HCT116 (cell line): ENCODE results near the gene MBOAT1. TPM values are rescaled to one million over a fixed set of nuclear protein-coding genes. Genes with fewer than 3 reads are reported as not detected.

ENCODE experiments used
- ATAC-seq: fragments of 200-7000 bp; cut with Tn5 transposase; 2 replicates; pipeline ENCODE4 v1.9.1; 2020; ENCODE audit warnings: mild to moderate bottlenecking, moderate library complexity
- BruUV-seq: library from RNA; stranded (reverse); fragments of 400-500 nt; replicated peaks from 2 replicates; lab custom pipeline; 2021; lab: Mats Ljungman, UMichigan
- CTCF ChIA-PET: fragments of 300-600 bp; sonication (Branson Sonifier 250); formaldehyde crosslinking; loops from one replicate; lab custom pipeline; 2021; ENCODE audit warnings: antibody characterized with exemption; lab: Charles Lee
- POLR2A ChIA-PET: fragments of 300-600, 350-600 bp; sonication (Branson Sonifier 250); formaldehyde crosslinking; loops from one replicate; lab custom pipeline; 2021; ENCODE audit warnings: antibody characterized with exemption; lab: Charles Lee
- RAD21 ChIA-PET, 2 experiments: fragments of 300-600 bp; sonication (Branson Sonifier 250); formaldehyde crosslinking; loops; one replicate each; lab custom pipeline; 2023; ENCODE audit warnings: low total read pairs in 2 of 2; ENCODE audit not compliant: uncharacterized antibody in 2 of 2, unreplicated experiment in 2 of 2, low non-redundant PET in 1 of 2; lab: Charles Lee
- DNase-seq: peaks from one replicate; pipeline ENCODE4 v3.0.0-alpha.2; 2010; ENCODE audit warnings: low read depth, low spot score
- H2AFZ ChIP-seq: fragments of 200-600 bp; shearing (Covaris generic), sonication (generic); 2 replicates; pipeline ENCODE4 v1.6.1; 2017; ENCODE audit warnings: low read depth, mixed run types, mixed read lengths, antibody characterized with exemption, low read length; ENCODE audit not compliant: poor library complexity, severe bottlenecking
- H3K27ac ChIP-seq: 2 replicates; pipeline ENCODE4 v1.5.1; 2012; ENCODE audit warnings: low read depth, low read length
- H3K27me3 ChIP-seq: fragments of 200-600 bp; sonication (generic); 2 replicates; pipeline ENCODE4 v1.6.1; 2016; ENCODE audit warnings: mixed run types, low read length, mixed read lengths; ENCODE audit not compliant: insufficient read depth
- H3K36me3 ChIP-seq, 2 experiments: fragments of 200-500 bp in 1 of 2; fragments of 200-600 bp in 1 of 2; sonication (Bioruptor generic) in 1 of 2; sonication (generic) in 1 of 2; 2 replicates each; pipeline versions ENCODE4 v1.5.1 to v1.6.1; 2014 to 2016; ENCODE audit warnings: low read length in 2 of 2, inconsistent platforms in 1 of 2, mixed read lengths in 1 of 2, mixed run types in 1 of 2; ENCODE audit not compliant: insufficient read depth in 2 of 2, control insufficient read depth in 1 of 2
- H3K4me1 ChIP-seq, 2 experiments: fragments of 200-600 bp in 1 of 2; sonication (generic) in 1 of 2; 2 replicates each; pipeline versions ENCODE4 v1.5.1 to v1.6.1; 2012 to 2017; ENCODE audit warnings: low read length in 2 of 2, inconsistent platforms in 1 of 2, mild to moderate bottlenecking in 1 of 2, mixed read lengths in 1 of 2, mixed run types in 1 of 2, moderate library complexity in 1 of 2; ENCODE audit not compliant: insufficient read depth in 2 of 2, control insufficient read depth in 1 of 2
- H3K4me2 ChIP-seq: fragments of 200-600 bp; sonication (generic); 2 replicates; pipeline ENCODE4 v1.6.1; 2017; ENCODE audit warnings: mixed run types, low read length, mixed read lengths
- H3K4me3 ChIP-seq, 2 experiments: fragments of 200-600 bp in 1 of 2; sonication (generic) in 1 of 2; replicated peaks in 1 of 2; 2 replicates each; pipeline ENCODE4 v1.5.1; 2011 to 2016; ENCODE audit warnings: low read length in 2 of 2, control low read depth in 1 of 2, low read depth in 1 of 2, mild to moderate bottlenecking in 1 of 2, mixed read lengths in 1 of 2, mixed run types in 1 of 2
- H3K79me2 ChIP-seq: fragments of 200-600 bp; sonication (generic); 2 replicates; pipeline ENCODE4 v1.6.1; 2017; ENCODE audit warnings: mild to moderate bottlenecking, mixed run types, low read length, moderate library complexity, mixed read lengths; ENCODE audit not compliant: insufficient read depth
- H3K9ac ChIP-seq: fragments of 200-600 bp; sonication (generic); 2 replicates; pipeline ENCODE4 v1.6.1; 2016; ENCODE audit warnings: low read length, mixed read lengths
- H3K9me2 ChIP-seq: fragments of 200-600 bp; sonication (generic), shearing (Covaris generic); 2 replicates; pipeline ENCODE4 v1.6.1; 2017; ENCODE audit warnings: mixed run types, mild to moderate bottlenecking, moderate library complexity; ENCODE audit not compliant: insufficient read depth
- H3K9me3 ChIP-seq, 2 experiments: fragments of 200-500 bp in 1 of 2; fragments of 200-600 bp in 1 of 2; sonication (Bioruptor generic) in 1 of 2; sonication (generic) in 1 of 2; 2 replicates each; pipeline ENCODE4 v1.6.1; 2014 to 2017; ENCODE audit warnings: low read length in 2 of 2, mixed read lengths in 2 of 2, inconsistent platforms in 1 of 2, low read depth in 1 of 2, mild to moderate bottlenecking in 1 of 2, mixed run types in 1 of 2, moderate library complexity in 1 of 2; ENCODE audit not compliant: control insufficient read depth in 1 of 2, insufficient read depth in 1 of 2
- H4K20me1 ChIP-seq: fragments of 200-600 bp; sonication (generic), shearing (Covaris generic); 2 replicates; pipeline ENCODE4 v1.6.1; 2017; ENCODE audit warnings: mixed run types, mild to moderate bottlenecking, moderate library complexity; ENCODE audit not compliant: insufficient read depth
- CBX3 ChIP-seq: IDR thresholded peaks from 2 replicates; pipeline ENCODE4 v1.6.1; 2012; ENCODE audit warnings: low read depth
- CTCF ChIP-seq, 3 experiments: fragments of 200-600 bp in 1 of 3; sonication (generic) in 1 of 3; IDR thresholded peaks in 2 of 3; conservative IDR thresholded peaks in 1 of 3; 2 replicates each; pipeline ENCODE4 v1.5.1; 2012 to 2017; ENCODE audit warnings: low read depth in 2 of 3, low read length in 2 of 3, antibody characterized with exemption in 1 of 3, borderline replicate concordance in 1 of 3, control low read depth in 1 of 3, mild to moderate bottlenecking in 1 of 3, mixed read lengths in 1 of 3, mixed run types in 1 of 3, moderate library complexity in 1 of 3; ENCODE audit not compliant: insufficient read depth in 1 of 3
- EGR1 ChIP-seq: IDR thresholded peaks from 2 replicates; pipeline ENCODE4 v1.6.1; 2012; ENCODE audit warnings: low read depth
- ELF1 ChIP-seq: IDR thresholded peaks from 2 replicates; pipeline ENCODE4 v1.6.1; 2012; ENCODE audit warnings: low read depth, borderline replicate concordance
- EZH2phosphoT487 ChIP-seq: fragments of 200-600 bp; IDR thresholded peaks from 2 replicates; pipeline ENCODE4 v1.6.1; 2018; ENCODE audit warnings: antibody characterized with exemption, borderline replicate concordance
- MAX ChIP-seq: IDR thresholded peaks from 2 replicates; pipeline ENCODE4 v1.6.1; 2012
- POLR2A ChIP-seq: IDR thresholded peaks from 2 replicates; pipeline ENCODE4 v1.7.0; 2011; ENCODE audit warnings: borderline replicate concordance; ENCODE audit not compliant: insufficient read depth, insufficient read length; ENCODE audit errors: extremely low read depth
- POLR2AphosphoS5 ChIP-seq: IDR thresholded peaks from 2 replicates; pipeline ENCODE4 v1.6.1; 2011; ENCODE audit warnings: mild to moderate bottlenecking, low read depth, low read length, moderate library complexity
- SRF ChIP-seq: IDR thresholded peaks from 2 replicates; pipeline ENCODE4 v1.6.1; 2012; ENCODE audit warnings: low read depth
- TCF7L2 ChIP-seq: IDR thresholded peaks from 2 replicates; pipeline ENCODE4 v1.7.0; 2011; ENCODE audit warnings: borderline replicate concordance, inconsistent platforms; ENCODE audit not compliant: insufficient read depth, insufficient read length; ENCODE audit errors: extremely low read depth
- ZFX ChIP-seq: fragments of 450-650 bp; IDR thresholded peaks from 2 replicates; pipeline ENCODE4 v1.6.1; 2017
- ZNF274 ChIP-seq: fragments of 200-500 bp; sonication (Bioruptor generic); IDR thresholded peaks from 2 replicates; pipeline ENCODE4 v1.6.1; 2014; ENCODE audit warnings: mild to moderate bottlenecking, low read depth, low read length, inconsistent platforms
- intact Hi-C: fragments of 100-400 bp; cut with micrococcal nuclease; formaldehyde crosslinking; loops from 2 replicates; pipeline ENCODE4 v1.10.0; 2022
- total RNA-seq: library from RNA; stranded (reverse); gene quantifications from one replicate; pipeline ENCODE4 v1.2.1, GENCODE V29; 2021; ENCODE audit not compliant: unreplicated experiment

MBOAT1 gene
- total RNA-seq, 1 experiment from 2014 or later, result 11.7 TPM

DNA sequence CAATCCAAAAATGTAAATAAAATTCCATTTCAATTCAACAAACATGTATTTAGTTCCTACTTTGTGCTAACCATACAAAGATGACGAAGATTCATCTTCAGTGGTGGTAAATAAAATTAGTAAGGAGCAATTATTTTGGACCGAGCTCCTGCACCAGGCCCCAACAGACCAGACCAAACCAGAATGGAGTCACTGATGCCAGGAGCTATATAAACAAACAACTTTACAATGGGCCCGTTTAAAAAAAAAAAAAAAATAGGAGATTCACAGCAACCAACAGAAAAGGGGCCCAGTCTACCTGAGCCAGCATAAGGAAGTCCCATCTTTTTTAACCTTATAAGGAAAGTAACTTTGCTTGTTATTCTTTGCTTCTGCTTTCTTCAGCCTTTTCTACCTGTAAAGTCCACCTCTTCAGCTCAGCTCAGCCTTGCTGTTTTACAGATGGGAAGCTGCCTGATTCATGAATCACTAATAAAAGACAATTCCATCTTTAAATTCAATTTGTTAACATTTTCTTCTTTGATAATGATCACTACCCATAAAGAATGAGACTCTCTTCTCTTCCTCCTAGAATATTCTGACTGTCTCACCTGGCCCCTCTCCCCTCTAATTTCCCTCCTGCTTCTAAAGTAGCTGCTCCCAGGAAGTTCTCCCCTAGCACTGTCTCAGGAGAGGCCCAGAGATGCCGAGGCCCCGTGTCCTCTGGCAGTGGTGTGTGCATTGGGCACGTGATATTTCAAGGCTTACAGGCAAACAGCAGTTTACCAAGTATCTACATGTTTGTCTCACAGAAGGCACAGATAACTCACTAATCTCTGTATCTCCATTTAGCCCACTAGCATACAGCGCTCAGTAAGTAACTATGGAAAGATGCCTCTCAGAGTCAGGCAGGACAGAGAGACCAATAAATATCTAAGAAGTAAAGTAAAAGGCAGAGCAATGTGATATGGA is 8.4 kb downstream of the MBOAT1 start:
- POLR2A ChIA-PET, result interaction anchor here (1.7 kb wide), 1 partner anchor 9 kb away, joined by 4 read pairs; the partner anchor contains the start of gene MBOAT1
- Histone ChIP-seq H3K27me3 (no peaks in the 10 kb centered on the region), H3K4me1 (peaks cover 12 to 21% of the 10 kb centered on the region in 2 experiments; a peak in 3 of 4 replicates), H3K9me2 (no peaks in the 10 kb centered on the region), H3K36me3 (no peaks in the 10 kb centered on the region), H2AFZ (no peak overlapping the region), H3K4me2 (no peak overlapping the region), H3K9me3 (no peaks in the 10 kb centered on the region), H4K20me1 (no peaks in the 10 kb centered on the region), H3K9ac (no peak overlapping the region), H3K79me2 (peaks cover 8% of the 10 kb centered on the region; the same call in 1 of the 2 replicates), H3K27ac (no peak overlapping the region), H3K4me3 (no peak overlapping the region)
- intact Hi-C loops, result no loop called here
- RAD21 ChIA-PET, result no interaction called here
- no peak for DNase-seq
- ATAC-seq, result no peak
- TF ChIP-seq ZFX, result no peak
- TF ChIP-seq EZH2phosphoT487, result no peak
- no peak for TF ChIP-seq EGR1
- TF ChIP-seq MAX, result no peak
- no peak for TF ChIP-seq ELF1
- TF ChIP-seq POLR2AphosphoS5, result no peak
- no peak for TF ChIP-seq ZNF274
- TF ChIP-seq CTCF (IDR thresholded peaks at IDR 0.05 in 2 of 3, conservative IDR thresholded peaks at IDR 0.05 in 1 of 3; ENCODE audit: borderline replicate concordance in 1 of 3, insufficient read depth in 1 of 3, low read depth in 2 of 3, low read length in 2 of 3), result no peak
- no peak for TF ChIP-seq TCF7L2
- TF ChIP-seq SRF, result no peak
- TF ChIP-seq POLR2A, result no peak
- TF ChIP-seq CBX3, result no peak
- CTCF ChIA-PET, result interaction anchor here (1.4 kb wide), 1 partner anchor 9 kb away, joined by 4 read pairs; no protein-coding TSS in a partner anchor
- BruUV-seq, result no TSS peak
